HG02840 (cell line): ENCODE measurements around the gene DCXR.

Source experiments
- ATAC-seq: cut with Tn5 transposase; IDR thresholded peaks from one replicate; pipeline ENCODE4 v1.9.1; 2021; ENCODE audit warnings: mild to moderate bottlenecking, moderate library complexity, moderate number of reproducible peaks; ENCODE audit not compliant: unreplicated experiment, low FRiP score

DCXR gene

DNA sequence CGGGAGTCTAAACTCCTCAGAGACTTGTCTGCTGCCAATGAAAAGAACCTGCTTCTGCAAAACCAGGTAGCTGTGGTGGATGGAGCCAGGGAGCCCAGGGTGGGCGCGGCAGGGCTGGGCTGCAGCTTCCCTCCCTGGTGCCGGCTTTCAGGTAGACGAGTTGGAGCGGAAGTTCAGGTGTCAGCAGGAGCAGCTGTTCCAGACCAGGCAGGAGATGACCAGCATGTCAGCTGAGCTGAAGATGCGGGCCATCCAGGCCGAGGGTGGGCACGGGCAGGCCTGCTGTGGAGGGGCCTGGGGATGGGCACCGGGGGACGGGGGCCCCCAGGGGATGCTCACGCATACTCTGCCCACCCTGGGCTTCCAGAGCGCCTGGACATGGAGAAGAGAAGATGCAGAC, 9.3 kb downstream of the DCXR start:
- no peak for ATAC-seq

DNA sequence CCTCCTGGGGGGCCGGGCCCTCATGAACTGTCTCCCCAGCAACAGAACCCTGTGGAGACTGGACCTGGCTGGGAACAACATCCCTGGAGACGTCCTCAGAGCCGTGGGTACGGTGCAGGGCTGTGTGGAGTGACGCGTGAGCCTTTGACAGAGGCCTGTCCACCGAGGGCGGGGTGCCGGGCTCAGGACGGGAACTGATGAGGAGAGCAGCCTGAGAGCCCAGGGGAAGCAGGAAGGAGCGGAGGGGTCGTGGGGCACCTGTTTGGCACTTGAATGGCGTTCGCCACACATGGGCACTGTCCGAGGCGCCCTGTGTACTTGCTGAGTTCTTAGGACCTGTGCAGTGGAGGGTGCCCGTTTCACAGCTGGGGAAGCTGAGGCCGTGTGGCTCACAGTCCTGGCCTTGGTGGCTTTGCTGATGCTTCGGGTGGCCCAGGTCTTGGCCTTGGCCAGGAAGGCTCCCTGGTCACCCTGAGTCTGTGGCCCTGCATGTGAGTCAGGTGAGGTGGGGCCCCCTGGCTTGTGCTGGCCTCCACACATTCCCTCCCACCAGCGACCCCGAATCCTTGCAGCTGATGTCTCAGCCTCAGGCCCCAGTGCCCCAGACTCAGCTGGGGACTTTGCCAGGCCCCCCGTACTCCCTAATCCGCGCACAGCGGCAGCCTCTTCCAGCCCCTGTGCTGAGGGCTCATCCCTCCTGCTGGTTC, 11.9 kb downstream of the DCXR start:
- no peak for ATAC-seq

DNA sequence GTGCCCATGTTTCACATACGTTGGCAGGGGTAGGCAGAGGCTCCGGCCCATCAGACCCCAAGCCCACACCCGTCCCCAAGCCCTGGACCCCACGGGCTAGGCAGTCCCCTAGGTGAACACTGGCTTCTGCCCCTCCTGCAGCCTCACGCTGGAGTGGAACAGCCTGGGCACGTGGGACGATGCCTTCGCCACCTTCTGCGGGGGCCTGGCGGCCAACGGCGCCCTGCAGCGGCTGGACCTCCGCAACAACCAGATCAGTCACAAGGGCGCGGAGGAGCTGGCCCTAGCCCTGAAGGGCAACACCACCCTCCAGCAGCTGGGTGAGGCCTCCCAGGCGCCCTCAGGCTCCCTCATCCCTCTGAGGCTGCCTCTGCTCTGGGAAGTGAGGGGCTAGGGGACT, 12.6 kb downstream of the DCXR start:
- no peak for ATAC-seq

DNA sequence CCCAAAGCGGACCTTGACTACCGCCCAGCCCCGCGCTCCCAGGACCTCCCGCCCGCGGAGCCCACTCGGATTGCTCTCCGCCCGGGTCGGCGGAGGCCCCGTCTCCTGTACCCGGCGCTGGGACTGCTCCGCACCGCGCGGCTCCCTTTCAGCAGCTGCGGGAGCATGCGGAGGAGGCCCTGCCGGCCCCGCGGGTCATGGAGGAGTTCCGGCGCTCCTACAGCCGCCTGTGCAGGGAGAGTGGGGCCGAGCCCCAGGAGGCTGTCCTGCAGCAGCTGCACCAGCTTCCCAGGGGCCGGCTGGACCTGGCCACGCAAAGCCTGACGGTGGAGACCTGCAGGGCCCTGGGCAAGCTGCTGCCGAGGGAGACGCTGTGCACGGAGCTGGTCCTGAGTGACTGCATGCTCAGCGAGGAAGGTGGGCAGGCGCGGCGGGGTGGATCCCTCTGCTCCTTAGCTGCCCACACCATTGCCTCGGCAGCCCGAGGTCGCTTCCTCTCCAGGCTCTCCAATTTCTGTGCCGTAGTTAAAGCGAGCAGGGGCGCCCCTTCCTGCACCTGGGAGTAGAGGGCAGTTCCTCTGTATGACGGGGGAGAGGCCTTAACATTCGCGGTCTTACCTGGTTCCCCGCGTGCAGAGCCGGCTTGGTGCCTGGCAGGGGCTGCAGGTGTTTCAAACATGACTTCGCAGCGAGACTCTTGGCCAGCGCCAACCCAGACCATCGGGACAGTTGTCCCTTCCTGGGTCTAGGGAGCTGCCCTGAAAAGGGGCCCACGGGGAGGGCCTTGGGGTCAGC, 13.9 kb downstream of the DCXR start:
- no peak for ATAC-seq

DNA sequence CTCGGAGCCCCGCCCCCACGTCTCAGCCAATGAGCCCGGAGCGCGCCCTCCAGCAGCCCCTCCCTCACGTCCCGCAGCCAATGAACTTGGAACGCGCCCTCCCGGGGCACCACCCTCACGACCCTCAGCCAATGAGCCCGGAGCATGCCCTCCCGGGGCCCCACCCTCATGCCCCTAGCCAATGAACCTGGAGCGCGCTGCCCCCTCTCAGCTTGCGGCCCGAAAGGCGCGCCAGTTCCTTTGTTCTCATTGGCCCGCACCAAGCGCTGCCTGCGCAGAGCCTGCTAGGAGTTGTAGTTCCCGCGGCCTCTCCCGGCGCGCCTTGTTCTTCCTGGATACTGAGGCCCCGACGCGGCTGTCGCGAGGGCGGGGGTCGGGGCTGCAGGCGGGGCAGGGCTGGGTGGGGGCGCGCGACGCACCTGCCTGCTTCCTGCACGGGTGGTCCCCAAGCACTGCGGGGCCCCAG, 14.5 kb downstream of the DCXR start, which contains the start of gene LRRC45:
Gene LRRC45, plus strand, starts transcription at position 325 of the 466 bp plus-strand sequence. CDS start 339 bp downstream, outside the sequence.
- peak; percentile 89 for ATAC-seq

DNA sequence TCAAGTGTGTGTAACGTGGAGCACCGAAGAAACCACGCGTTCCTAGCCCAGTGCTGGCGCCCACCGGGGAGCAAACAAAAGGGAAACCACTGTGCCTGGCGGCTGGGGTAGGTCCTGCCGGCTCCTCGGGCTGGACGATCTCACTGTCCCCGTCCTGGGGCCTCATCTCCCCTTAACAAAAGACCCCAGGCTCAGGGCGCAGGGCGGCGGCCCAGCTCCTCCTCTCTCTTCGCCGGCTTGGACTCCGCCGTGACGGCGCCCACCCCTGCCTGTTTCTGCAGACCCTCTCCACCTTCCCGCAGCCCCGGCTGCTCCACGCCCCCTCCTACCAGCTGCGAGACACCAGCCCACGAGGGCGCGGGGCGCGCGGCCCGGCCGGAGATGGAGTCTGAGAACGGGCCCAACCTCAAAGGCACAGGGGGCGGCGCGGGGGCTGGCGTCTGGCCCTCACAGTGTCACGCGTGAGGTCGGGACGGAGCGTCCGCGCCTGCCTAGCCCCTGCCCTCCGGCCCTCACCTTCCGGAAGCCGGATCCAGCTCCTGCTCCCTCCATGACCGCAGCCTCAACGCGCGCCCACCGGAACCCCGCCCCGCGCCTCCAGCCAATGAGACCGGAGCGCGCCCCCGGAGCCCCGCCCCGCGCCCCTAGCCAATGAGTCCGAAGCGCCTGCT, 15.1 kb downstream of the DCXR start, which contains the start of gene CENPX:
Gene CENPX, minus strand, starts transcription at position 569 of the 671 bp plus-strand sequence. Its CDS starts 17 bp downstream, at position 552.
- no peak for ATAC-seq

DNA sequence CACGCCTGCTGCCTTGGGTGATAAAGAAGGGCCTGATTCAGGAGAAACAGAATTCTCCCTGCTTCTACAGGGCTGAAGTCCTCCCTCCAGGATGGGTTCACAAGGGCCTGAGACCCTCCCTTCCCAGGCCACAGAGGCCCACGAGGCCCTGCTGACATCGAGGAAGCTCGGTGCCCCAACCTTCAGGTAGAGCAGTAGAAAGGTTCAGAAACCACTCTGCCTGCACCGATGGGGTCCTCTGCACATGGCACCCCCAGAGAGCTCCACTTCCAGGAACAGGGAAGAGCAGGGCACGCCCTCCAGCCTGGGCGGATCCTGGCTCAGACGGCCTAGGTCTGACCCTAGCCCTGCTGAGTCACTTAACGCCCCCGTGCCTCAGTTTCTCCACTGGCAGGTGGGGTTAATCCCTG, 15.6 kb downstream of the DCXR start:
- ATAC-seq: no peak

DNA sequence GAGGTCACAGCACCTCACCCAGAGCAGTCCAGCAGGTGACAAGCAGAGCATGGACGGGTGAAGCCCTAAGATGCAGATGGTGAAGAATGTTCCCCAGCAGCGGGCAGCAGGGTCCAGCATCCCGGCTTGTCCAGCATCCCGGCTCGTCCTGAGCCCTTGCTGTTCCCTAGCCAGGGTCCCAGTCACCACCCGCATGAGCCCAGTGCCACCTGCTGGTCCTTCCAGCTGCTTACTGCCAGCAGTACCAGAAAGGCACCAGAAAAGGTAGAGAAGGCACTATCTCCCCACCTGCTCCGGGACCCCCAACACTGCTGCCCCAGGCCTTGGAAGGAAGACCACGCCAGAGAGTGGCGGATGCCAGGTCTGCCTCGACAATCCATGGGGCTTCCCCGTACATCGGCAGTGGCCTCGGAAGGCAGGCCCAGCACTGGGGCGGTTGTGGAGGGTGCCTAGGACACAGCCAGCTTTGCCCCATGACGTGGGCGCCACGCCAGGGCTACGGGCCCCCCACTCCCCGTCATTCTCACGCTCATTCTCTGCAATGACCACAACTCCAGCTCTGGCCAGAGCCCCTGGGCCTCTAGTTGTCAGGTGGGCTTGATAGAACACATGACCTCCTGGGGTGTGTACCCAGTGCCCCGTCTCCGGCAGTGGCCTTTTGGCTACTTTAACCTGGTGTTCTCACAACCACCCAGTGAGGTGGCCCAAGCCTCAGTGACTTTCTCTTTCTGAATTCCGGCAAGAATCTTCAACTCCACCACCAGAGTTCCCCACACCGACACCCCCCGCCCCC, 16.2 kb downstream of the DCXR start:
- no peak for ATAC-seq

DNA sequence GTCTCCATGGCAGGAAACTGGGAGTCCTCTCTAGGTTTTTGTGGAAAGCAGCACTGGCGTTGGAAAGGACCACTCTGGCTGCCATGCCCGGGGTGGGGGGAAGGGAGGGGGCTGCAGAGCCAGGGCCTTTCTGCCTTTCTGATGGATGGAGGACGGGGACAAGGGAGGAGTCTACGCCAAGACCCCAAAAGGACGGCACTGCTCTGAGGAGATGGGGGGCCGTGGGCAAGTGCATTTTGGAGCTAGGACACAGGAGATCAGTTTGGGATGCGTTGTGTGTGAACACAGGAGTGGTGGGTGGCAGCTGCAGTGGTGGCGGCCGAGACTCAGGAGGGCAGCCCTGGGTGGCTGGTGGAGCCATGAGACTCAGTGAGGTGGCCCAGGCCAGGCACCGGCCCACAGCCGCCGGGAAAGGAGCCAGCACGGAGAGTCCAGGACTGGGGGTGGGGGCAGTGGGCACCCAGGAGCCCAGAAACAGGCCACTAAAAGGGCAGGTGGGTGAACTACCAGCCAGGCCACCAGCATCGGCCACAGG, 16.9 kb downstream of the DCXR start:
- no peak for ATAC-seq

DNA sequence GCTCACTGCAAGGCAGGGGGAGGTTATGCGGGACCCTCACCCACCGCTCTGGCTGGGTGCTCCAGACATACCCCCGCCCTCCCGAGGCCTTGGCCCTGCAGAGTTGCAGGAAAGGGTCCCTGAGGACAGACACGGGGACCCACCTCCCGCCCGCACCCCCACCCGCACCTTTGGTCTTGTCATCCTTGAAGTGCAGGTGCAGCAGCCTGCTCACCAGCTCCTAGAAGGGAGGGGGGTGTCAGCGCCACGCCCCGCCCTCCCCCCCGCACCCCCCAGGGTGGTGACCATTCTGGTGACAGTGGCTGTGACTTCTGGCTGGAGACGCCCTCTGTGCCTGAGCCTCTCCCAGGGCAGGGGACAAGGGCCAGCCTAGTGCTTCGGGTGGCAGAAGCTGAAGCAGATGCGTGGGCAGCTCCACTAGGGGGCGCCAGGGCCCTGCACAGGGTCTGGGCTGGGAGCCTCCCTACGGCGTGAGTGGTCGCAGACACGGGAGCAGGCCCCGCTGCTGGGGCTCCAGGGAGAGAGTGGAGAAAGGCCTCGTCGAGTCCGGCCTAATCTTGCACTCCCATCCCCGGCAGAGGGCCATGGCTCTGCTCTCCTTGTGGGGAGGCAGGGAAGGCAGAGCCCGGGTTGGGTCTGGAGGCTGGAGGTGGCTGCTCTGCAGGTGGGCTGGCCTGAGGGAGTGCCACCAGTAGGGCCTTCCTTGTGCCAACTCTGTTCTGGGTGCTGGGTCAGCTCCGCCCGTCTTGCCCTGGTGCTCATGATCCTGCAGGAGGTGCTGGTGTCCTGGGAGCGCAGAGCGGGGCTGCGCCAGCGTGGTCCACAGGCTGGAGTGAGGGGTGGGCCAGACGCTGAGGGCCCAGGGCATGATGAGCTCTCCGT, 17.6 kb downstream of the DCXR start:
- no peak for ATAC-seq

DNA sequence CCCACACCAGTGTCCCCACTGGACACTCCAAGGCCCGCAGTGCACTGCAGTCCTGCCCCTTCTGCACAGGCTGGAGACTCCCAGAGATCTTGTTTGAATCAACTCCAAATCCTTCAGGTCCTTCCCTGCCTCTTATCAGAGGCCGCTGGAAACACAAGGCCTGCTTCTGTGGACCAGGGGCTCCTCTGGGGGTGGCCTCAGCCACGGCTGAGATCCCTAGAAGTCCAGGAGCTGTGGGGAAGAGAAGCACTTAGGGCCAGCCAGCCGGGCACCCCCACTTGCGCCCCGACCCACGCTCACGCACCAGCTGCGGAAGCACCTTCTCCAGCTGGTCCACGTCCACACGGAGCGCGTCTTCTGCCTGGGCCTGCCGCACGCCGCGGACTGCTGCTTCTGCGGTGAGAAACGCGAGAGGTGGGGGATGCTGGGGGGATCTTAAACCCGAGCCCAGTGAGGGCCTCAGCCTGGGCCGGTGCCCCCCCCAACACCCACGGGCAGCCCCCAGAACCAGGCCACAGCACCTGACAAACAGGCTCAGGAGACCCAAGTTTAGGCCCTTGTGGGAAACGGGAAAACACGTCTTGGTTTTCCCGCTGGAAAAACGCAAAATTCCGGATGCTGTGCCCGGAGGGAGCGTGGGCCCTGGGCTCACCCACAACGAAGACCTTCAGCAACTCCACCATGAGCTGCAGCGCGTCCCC, 18.4 kb downstream of the DCXR start:
- no peak for ATAC-seq

DNA sequence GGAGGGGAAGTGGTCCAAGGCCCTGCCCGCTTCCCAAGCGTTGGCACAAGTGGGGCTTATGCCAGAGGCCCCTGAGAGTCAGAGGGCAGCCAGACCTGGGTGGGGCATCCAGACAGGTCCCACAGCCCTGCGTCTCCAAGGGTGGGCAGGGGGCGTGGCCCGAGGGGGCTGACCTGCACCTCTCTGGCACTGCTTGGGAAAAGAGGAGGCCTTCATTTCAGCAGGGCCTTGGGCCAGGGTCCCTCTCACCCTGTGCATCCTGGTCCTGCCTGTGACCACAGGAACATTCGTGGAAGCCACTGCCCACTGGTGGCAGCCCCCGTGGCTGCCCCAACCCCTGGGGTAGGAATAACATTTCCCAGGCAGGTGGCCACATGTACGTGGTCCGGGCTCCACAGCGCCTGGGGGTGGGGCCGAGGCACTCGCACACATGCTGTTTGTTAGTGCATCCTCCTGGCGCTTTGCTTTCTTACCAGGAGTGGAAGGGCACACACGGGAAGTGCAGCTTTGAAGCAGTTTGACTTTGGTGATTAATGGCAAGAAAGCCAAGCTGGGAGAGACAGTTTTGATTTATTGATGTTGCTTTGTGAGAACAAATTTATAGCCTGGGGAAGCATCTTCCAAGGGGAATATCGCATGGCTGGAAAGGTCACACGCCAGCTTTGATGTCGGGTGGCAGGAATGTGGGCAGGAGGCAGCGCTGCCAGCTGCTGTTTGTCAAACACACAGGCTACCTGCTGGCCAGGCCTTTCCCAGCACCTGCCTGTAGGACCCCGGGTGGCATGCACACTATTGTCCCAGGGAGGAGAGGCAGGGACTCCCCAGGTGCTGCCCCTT, 19.1 kb downstream of the DCXR start:
- no peak for ATAC-seq

DNA sequence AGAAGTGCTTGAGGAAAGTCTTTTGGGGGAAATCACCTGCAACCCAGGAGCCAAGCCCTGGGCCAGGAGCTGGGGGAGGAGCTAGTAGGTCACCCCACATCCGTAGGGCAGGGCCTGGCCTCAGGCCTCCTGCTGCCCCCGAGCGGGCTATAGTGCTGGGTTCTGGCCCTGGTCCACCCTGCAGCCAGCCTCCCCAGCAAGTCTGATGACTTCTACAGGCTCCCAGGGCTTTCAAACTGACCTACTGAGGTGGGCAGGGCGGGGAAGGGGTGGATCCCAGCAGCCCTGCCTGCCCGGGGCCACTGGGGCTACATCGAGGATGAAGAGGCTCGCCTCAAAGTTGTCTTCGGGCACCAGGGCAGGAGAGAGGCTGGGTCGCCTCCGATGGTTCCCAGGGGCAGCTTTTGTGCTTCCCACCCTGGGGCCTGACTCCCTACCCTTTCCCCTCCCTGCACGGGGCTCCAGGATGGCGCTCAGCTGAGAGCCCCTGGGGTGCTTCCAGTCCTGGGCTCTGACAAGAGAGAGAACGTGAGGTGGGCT, 19.8 kb downstream of the DCXR start:
- ATAC-seq: no peak

DNA sequence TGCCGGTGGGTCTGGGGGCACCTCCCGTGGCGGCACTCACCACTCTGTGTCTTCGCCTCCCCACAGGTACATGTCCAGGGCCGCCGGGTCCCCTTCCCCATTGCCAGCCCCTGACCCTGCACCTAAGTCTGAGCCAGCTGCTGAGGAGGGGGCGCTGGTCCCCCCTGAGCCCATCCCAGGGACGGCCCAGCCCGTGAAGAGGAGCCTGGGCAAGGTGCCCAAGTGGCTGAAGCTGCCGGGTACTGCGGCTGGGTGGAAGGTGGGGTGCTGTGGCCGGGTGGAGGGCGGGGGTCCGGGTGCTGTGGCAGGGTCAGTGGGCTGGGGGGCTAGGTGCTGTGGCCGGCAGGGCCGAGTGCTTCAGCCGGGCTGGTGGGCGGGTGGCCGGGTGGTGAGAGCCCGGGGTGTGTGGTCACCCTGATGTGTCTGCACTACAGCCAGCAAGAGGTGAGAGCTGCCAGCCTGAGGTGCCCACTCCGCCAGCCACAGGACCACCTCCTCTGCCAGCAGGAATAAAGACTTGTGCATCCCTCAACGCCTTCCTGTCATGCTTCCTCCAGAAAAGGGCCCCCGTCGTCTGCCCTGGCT, 20.5 kb downstream of the DCXR start:
- ATAC-seq: no peak

DNA sequence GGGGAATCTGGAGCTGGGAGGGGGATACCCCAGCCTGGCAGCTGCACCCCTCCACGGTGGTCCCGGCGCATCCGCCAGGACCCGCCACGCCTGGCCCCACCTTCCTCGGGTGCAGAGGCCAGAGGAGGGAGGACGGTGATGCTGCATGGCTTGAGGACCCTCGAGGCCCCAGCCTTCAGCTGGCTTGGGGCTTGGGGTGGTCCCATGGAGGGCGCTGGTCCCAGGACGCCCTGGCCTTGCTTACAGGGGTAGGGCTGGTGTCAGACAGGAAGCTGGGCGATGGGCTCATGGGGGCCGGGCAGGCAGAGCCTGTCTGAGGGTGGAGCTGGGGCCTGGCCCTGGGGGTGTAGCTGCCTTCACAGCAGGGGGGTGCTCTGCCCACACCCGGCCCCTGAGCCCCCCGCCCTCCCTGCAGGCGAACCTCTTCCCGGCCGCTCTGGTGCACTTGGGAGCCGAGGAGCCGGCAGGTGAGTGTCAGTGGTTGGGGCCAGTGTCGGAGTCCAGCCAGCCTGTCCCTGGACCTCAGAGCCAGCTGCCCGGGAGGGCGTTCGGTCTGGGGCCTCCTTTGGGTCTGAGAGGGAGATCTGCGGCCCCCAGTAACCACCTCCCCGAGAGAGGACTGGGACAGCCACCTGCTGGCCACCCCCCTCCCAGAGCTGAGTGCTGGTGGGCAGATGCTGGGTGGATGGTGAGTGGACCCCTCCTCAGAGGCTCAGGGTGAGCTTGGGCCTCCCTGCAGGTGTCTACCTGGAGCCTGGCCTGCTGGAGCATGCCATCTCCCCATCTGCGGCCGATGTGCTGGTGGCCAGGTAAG, 21.2 kb downstream of the DCXR start:
- no peak for ATAC-seq

DNA sequence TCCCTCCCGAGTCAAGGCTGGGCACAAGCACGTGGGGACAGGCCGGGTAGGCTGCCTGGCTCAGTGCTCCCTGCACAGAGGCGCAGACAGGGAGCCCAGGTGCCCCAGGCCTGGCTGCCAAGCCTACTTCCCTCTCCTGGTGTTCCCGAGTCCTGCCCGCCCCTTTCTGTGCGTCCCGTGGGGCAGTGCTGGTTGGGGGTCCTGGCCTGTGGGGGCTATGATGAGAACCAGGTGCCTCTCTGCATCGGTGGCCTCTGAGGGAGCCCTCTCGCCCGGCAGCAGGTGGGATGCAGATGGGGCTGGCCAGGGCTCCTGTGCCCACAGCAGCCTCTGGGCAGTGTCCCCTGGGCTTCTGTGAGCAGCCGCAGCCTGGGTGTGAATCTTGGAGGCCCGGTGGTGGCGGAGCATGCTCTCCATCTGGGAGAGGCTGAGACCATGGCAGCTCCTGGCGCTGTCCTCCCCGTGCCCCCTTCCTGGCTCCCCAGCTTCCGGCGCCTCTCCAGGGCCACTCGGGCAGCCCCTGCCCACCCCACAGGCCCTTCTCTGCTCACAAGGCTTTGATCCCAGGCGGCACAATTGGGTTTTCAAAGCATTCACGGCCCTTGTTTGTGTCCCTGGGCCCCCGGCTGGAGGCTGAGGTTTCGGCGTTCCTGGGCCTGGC, 22.1 kb downstream of the DCXR start:
- no peak for ATAC-seq
